Measurements from ENCODE around the gene CLEC2L.
"Not testable (repeated sequence)": the region's sequence is repeated elsewhere in the genome, so short reads cannot be mapped to it uniquely, and the experiment has no call there.

The CLEC2L gene

DNA sequence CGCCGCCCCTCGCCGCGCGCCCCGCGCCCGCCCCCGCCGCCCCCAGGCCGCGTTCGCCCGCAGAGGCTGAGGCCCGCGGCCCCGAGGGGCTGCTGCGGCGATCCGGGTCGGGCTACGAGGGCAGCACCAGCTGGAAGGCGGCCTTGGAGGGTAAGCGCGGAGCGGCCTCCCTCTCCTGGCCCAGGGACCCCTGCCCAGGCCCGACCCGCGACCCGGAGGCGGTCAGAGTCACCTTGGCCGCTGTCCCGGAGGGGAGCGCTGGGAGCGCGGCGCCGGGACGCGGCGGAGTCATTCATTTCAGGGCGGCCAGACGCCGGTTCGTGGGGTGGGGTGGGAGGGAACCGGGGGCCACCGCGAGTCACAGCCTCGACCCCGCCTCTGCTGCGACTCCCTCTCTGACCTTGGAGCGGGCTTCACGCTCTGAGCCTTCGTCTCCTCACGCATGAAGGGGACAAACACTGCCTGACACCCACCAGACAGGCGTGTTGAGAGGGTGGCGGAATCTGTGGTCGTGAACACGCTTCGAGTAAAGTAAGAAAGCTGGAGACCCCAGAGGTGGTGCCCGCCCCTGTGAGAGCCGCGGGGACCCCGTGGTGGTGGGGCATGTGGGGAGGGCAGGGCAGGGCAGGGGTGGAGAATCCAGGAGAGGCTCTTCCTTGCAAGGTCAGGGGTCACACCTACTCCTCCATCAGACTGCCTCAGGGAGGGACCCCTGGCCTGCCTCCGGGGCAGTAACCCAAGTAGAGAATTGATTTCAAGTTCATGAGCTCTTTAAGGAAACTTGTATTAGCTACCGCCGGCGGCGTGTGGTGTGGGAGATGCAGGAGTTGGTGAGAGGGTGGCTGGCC is 707 bp downstream of the CLEC2L start:
- no peak for DNase-seq (ENCODE audit: low spot score)

DNA sequence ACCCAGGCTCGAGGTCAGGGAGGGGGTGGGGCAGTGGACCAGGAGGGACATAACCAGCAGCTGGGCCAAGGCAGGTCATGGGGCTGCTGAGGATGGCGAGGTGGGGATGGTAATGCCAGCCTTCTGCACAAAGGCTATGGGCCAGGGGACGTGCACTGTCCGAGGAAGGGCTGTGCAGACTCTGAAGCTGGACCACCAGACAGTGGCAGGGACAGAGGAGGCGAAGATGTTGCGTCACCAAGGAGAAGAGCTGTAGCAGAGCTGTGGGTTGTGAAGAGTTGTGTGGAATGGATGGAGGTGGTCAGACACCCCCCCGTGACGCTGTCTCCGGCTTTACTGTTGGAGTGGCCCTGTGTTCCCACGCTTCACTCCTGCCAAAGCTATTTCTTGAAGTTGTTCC is 1.8 kb downstream of the CLEC2L start:
- DNase-seq (ENCODE audit: low spot score) = no peak

DNA sequence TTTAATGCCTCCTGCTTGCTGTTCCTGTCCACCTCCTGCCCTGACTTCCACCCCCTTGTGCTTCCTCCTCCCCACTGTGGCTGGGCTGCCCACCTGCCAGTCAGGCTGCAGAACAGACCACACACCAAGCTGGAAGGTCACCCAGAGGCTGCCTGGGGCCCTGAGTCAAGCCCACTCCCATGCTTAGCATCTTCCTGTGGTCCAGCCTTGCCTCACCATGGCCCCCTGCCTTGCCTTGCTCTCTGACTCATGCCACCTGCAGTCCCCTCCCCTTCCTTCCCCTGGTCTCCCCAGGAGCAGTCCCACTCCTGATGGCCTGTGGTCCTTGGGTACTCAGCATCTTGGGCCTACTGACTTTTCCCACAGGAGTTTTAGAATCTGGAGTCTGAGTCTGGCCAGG is 2.3 kb downstream of the CLEC2L start:
- no peak for DNase-seq (ENCODE audit: low spot score)

DNA sequence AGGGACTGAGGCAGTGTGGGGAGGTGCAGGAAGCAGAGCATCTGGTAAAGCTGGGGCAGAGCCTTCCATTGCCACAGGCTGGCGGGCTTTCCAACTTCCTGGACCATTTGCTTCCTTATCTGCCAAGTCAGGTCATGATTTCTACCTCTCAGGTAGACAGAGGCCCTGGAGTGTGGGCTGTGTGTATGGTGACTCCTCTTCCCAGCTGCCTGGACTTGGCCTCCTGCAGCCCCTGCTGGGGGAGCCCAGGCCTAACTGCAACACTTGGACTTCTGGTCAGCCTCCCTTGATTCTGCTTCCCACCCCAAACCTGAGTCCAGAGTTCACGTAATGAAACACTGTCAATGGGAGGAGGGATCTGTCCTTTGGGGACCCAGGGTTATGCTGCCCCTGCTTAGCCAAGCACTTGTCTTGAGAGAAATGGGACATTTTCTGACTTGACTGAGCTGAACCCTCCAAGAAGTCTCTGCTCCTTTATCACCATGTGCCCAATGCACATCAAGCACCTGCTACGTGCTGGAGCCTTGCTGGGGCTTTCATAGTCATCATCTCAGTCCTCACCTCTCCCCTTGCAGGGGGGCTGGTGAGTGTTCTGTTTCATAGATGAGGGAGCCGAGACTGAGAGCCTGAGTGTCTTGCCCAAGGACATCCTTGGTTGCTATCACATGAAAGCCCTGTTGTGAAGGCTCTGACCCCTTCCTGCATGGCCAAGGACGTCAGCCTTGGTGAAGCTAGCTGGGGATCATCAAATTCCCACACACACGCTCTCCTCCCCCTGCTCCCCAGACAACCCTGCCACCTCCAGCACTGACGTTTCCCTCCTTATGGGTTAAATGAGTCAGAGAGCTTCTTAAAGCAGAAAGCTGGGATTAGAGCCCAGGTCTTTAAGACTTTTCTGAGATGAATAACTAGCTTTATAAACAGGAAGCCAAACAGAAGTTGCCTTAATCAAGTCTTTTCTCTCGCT is 3.4 kb downstream of the CLEC2L start:
- DNase-seq (ENCODE audit: low spot score) = no peak

DNA sequence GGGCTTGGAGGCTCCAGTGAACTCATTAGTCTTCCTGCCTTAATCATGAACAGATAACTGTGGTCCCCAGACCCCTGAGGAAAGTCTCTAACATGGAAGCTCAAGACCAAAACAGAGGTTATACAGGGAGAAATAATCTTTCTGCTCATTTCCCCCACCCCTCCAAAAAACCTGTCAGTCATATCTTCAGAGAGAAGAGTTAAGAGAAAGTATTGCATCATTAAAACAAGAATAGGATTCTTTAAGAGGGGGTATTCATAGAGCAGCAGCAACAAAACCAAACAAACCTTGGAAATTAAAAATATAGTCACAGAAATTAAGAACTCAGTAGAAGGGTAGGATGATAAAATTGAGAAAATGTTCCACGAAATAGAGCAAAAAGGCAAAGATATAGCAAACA is 7.6 kb downstream of the CLEC2L start:
- DNase-seq (ENCODE audit: low spot score) = no peak

DNA sequence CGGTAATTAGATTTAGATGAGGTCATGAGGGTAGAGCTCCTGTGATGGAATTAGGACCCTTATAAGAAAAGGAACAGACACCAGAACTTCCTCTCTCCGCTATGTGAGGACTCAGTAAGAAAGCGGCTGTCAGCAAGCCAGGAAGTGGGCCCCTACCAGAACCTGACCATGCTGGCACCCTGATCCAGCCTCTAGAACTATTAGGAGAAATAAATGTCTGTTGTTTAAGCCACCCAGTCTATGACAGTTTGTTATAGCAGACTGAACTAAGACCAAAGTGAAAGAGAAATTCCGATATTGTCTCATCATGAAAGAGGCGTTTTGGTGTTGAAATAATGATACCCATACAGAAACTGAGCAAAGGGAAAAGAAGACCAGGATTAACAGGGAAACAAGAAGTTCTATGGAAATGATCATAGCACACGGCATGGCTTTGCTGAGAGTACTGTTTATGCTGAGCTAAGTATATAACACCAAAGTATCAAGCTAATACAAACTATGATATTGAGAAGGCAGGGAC is 9.2 kb downstream of the CLEC2L start:
- no peak for DNase-seq (ENCODE audit: low spot score)

DNA sequence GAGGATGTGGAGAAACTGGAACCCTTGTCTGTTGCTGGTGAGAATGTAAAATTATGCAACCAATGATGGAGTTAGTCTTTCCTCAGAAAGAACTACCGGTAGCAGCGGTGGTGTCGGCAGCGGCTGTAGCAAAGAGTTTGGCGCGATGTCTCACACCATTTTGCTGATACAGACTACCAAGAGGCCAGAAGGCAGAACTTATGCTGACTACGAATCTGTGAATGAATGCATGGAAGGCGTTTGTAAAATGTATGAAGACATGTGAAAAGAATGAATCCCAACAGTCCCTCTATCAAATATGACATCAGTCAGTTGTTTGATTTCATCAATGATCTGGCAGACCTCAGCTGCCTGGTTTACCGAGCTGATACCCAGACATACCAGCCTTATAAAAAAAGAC is 10.6 kb downstream of the CLEC2L start:
- DNase-seq (ENCODE audit: low spot score) = no peak

DNA sequence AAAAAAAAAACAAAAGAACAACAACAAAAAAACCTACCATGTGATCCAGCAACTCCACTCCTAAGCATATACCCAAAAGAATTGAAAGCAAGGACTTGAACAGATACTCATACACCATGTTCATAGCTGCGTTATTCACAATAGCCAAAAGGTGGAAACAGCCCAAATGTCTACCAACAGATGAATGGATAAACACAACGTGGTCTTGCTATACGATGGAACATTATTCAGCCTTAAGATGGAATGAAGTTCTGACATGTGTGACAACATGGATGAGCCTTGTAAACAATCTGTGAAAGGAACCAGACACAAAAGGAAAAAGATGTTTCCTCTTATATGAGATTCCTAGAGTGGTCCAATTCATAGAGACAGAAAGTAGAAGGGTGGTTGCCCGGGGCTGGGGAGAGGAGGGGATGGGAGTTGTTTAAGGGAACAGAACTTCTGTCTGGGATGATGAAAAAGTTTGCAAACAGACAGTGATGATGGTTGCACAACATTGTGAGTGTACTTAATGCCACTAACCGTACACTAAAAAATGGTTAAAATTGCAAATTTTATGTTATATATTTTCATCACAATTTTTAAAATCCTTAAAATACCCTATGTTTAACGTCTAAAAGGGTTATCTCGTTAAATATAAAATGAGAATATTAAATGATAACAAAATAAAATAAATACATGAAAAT is 11.6 kb downstream of the CLEC2L start:
- no peak for DNase-seq (ENCODE audit: low spot score)

DNA sequence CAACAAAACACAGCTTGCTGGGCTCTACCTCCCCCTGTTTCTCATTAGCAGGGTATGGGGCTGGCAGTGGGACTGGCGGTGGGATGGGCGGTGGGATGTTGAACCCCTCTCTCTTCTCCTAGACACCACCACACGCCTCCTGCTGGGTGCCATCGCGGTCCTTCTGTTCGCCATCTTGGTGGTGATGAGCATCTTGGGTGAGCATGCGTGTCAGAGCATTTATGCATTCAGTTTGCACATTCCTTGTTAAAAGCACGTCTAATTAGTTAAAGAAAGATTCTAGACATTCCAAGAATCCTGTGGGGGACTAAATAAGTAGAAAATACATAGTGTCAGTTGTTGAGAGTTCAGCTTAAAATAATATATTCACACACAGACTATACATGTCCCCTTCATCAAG is 12.7 kb downstream of the CLEC2L start:
- DNase-seq (ENCODE audit: low spot score) = no peak

DNA sequence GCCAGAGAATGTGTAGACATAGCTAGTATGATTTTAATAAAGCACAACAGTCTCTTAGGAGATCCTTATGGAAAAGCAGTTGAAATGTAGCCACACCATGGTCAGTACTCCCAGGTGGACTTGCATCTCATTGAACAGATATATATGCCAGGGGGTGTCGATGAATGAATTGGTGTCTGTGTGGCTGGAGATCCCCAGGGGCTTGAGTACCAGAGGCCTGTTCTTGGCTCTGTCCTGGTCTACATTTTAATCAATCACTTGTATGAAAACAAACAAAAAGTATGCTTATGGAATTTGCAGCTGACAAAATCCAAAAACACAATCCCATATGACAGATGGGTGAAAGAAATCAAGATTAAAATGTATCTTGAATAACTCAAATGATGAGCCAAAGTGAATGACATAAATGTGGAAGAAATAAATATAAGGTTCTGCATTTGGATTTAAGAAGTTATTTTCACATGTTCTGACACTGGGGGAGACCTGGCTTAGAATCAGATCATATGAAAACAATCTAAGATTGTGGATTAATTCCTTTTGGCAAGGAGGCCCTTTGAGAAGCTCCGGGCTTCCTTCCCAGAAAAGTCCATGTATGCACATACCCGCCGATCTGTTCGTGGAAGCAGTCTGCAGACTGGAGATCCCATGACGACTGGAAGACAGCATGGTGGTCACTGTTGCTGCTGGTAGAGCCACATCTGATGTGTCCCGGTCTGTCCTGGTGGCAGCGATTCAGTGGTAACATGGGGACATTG is 15.6 kb downstream of the CLEC2L start:
- no peak for DNase-seq (ENCODE audit: low spot score)

DNA sequence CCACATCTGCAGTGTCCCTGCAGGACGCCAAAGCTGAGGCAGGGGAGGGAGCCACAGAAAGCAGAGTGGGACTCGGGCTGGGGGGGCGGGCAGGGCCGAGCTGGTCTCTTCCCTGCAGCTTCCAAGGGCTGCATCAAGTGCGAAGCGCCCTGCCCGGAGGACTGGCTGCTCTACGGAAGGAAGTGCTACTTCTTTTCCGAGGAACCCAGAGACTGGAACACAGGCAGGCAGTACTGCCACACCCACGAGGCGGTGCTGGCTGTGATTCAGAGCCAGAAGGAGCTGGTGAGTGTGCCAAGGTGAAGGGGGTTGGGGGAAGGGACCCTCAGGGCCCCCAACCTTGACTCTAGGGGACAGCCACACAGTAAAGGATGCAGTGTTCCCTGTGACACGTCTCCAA is 16.7 kb downstream of the CLEC2L start:
- no peak for DNase-seq (ENCODE audit: low spot score)

DNA sequence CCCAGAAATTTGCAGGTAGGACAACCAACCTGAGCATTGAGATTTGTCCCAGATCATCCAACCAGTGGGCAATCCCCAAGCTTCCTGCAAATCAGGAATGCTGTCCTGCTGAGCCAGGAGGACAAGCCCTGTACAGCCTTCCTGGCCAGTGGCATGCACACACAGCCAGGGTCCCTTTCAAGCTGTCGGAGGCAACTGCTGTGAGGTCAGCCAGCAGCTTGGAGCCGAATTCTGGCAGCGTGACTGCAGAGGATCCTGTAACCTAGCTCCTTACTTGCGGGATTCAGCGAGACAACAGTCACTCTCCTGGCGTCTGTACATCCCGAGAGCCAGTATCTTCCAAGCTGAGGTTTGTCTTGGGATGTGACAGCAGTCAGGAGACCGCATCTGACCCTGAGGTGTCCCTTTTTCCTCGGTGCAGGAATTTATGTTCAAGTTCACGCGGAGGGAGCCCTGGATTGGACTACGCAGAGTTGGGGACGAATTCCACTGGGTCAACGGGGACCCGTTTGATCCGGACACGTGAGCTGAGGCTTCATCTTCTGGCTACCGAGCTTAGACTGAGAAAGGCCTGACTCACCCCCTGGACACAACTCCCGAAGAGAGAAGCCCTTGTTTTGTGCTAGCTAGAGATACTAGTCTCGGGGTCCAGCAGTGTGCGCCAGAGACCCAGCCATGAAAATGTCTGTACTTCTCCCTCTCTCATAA is 18.3 kb downstream of the CLEC2L start:
- no peak for DNase-seq (ENCODE audit: low spot score)

DNA sequence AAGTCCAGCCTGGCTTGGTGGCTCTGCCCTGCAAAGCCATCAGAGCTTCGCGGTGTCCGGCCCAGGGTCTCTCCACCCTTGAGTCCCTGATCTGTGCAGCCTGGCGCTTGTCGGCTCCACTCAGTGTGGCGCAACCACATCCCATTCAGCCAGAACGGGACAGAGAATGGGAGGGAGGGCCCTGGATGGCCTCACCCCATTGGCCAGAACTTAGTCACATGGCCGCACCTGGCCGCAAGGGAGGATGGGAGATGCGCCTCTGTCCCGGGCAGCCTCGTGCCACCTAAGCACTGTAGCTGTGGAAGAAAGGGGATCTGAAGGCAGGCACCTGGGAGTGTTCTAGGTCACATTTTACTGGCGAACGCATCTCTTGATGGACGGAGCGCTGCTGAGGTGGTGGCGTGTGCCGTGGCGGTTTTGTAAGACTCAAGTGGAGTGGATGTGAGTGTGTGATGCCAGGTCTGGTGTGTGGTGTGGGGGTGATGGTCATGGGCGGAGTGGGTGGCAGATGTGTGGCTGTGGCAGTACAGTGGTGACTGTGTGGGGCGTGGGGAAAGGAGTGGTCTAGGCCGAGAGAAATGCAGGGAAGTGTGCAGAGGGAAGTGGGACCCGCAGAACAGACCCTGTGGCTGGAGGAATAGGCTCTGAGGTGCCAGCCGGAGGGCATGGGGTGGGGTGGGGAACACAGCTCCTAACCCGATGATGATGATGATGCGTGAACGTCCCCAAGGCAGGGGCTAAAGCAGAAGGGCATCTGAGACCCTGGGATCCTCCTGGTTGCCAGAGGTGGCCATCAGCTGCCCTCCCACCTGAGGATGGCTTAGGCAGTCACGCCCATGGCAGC is 19.0 kb downstream of the CLEC2L start:
- DNase-seq (ENCODE audit: low spot score) = no peak

DNA sequence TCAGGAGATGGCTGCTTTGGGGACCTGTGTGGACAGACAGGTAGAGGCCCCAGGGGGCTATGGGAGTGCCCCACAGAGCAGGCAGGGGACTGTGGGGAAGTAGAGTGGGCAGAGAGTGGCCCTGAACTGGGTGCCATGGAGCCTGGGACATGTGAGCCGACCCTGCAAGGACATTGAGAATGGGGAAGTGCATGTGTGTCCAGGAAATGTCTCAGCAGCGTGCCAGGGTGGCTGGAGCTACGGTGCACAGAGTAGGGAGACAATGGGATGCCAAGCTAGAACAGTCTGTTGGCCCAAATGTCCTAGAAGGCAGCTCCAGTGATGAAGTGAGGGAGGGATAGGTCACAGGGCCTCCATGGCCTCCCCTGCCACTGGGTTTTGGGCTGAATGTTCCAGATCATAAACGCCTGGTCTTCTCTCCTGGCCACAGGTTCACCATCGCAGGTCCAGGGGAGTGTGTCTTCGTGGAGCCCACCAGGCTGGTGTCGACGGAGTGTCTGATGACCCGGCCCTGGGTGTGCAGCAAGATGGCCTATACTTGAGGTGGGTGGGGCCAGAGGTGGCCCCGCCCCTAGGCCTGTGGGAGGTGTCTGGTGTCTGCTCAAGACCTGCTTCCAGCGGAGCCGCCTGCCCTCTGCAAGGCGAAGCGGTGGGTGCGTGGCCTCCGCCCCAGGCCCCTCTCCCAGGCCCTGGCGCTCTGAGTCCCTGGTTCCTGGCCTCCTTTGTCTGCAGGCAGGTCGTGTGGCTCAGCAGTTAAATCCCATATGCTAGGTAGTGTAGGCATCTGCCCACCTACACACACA is 20.5 kb downstream of the CLEC2L start:
- no peak for DNase-seq (ENCODE audit: low spot score)

DNA sequence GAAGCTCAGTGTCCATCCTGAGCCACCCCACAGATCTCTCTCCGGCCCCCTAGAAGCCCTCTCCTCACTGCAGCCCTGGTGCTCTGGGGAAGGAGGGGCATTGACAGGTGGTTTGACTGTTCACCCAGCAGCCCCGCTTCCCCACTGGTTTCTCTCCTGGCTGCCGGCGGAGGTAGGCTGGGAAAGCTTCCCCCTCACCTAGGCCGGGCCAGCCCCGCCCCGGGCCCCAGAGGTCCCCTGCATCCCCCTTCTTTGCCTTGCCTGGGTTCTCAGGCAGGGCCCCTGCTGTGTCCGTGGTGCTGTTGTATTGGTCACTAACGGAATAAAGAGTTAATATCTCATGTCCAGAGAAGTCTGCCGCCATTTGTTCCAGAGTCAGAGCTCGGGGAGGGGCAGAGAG is 21.2 kb downstream of the CLEC2L start:
- DNase-seq (ENCODE audit: low spot score) = no peak

DNA sequence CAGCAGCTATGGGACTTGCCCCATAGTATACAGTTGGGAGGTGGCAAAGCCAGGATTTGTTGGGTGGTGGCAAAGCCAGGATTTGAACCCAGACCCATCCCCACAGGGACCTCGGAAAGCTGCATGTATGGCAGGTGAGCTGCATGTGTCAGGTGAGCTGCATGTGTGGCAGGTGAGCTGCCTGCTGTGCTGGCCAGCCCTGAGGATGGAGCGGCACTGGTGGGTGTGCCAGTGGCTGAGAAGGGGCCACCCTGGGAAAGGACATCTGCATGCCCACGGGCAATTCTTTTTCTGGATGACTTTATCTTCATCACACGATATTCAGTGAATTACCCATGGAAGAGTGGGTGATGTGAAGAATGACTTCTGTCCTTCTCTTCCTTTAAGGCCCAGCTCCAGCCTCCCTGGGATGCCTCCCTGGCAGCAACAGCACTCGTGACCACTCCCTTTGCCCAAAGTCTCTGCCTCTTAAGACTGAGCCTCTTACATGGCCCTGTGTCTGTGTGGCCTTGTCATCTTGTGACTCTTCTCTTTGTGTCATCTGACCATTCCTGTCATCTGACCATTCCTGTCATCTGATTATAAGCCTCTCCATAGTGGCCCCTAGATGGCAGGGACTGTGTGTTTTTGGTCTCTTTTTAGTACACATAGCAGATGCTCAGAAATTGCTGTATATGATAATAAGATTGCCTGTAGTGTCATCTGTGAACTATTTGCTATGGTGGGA is 25.0 kb downstream of the CLEC2L start:
- DNase-seq (ENCODE audit: low spot score) = no peak

DNA sequence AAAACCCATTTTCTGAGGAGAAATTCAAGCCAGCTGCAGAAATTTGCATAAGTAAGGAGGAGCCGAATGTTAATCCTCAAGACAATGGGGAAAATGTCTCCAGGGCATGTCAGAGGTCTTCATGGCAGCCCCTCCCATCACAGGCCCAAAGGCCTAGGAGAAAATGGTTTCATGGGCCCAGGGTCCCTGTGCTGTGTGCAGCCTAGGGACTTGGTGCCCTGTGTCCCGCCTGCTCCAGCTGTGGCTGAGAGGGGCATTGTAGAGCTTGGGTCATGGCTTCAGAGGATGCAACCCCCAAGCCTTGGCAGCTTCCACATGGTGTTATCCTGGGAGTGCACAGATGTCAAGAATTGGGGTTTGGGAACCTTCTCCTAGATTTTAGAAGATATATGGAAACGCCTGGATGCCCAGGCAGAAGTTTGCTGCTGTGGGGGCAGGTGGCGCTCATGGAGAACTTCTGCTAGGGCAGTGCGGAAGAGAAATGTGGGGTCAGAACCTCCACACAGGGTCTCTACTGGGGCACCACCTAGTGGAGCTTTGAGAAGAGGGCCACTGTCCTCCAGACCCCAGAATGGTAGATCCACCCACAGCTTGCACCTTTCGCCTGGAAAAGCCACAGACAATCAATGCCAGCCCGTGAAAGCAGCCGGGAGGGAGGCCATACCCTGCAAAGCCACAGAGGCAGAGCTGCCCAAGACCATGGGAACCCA is 30.7 kb downstream of the CLEC2L start:
- DNase-seq (ENCODE audit: low spot score) = not testable (repeated sequence)

All from kidney capillary endothelial cell (primary cell).